ENCODE measurements around the gene SPEG. TPM values are rescaled to one million over a fixed set of nuclear protein-coding genes. Genes with fewer than 3 reads are reported as not detected.

The SPEG gene
- polyA plus RNA-seq, 3 donors = not detected

- Mint-ChIP-seq H3K27me3 (ENCODE audit: low read depth in 3 of 3) (peaks cover 7 to 11% (median 9%) of the 10 kb centered on the region in 3 donors), H3K4me1 (peaks cover 8% of the 10 kb centered on the region), H3K9me3 (no peaks in the 10 kb centered on the region), H3K4me3 (no peak overlapping the region), H3K27ac (peak overlapping the region in 1 of 7 donors; percentile 81), H3K36me3 (no peaks in the 10 kb centered on the region)
- H3K4me1 ChIP-seq (ENCODE audit: control insufficient read depth in 1 of 2, insufficient read depth in 2 of 2, low read length in 2 of 2) = peaks cover 0 to 6% of the 10 kb centered on the region in 2 donors
- TF ChIP-seq, protein P1, sequence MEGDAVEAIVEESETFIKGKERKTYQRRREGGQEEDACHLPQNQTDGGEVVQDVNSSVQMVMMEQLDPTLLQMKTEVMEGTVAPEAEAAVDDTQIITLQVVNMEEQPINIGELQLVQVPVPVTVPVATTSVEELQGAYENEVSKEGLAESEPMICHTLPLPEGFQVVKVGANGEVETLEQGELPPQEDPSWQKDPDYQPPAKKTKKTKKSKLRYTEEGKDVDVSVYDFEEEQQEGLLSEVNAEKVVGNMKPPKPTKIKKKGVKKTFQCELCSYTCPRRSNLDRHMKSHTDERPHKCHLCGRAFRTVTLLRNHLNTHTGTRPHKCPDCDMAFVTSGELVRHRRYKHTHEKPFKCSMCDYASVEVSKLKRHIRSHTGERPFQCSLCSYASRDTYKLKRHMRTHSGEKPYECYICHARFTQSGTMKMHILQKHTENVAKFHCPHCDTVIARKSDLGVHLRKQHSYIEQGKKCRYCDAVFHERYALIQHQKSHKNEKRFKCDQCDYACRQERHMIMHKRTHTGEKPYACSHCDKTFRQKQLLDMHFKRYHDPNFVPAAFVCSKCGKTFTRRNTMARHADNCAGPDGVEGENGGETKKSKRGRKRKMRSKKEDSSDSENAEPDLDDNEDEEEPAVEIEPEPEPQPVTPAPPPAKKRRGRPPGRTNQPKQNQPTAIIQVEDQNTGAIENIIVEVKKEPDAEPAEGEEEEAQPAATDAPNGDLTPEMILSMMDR (IDR thresholded peaks at IDR 0.05) = no peak
- H3K36me3 ChIP-seq (replicated peaks in 1 of 2; ENCODE audit: control insufficient read depth in 1 of 2, insufficient read depth in 2 of 2, low read length in 2 of 2) = no peaks in the 10 kb centered on the region
- no peak overlapping the region for H3K4me3 ChIP-seq (replicated peaks in 1 of 3; ENCODE audit: low read depth in 2 of 3, low read length in 3 of 3)
- no peaks in the 10 kb centered on the region for H3K79me2 ChIP-seq (ENCODE audit: insufficient read depth, low read length)
- H4K20me1 ChIP-seq (ENCODE audit: insufficient read depth, low read length) = no peaks in the 10 kb centered on the region
- H3K4me2 ChIP-seq (replicated peaks; ENCODE audit: extremely low read depth, low read length, poor library complexity, severe bottlenecking) = no peak overlapping the region
- 67% methylated on average over 3 of the region's 5 CpGs for WGBS (ENCODE audit: insufficient coverage)
- no peak for DNase-seq
- H3K27ac ChIP-seq (ENCODE audit: low read depth in 1 of 2, low read length in 2 of 2) = no peak overlapping the region
- no peak overlapping the region for H3K9ac ChIP-seq (ENCODE audit: insufficient read depth, low read length, poor library complexity, severe bottlenecking)
- H3K27me3 ChIP-seq (ENCODE audit: control insufficient read depth in 2 of 2, insufficient read depth in 2 of 2, low read length in 2 of 2) = peaks cover 0 to 4% of the 10 kb centered on the region in 2 donors
- no peaks in the 10 kb centered on the region for H3K9me3 ChIP-seq (replicated peaks in 1 of 2; ENCODE audit: control insufficient read depth in 1 of 2, insufficient read depth in 1 of 2, low read length in 2 of 2)
- intact Hi-C loops (cut with micrococcal nuclease) = loop anchor here in 1 of 2 donors (5.0 kb wide), 1 partner anchor 74 kb away; no protein-coding TSS in a partner anchor
- H2AFZ ChIP-seq (ENCODE audit: insufficient read depth, low read depth, low read length, poor library complexity, severe bottlenecking) = no peak overlapping the region
Observed at GRCh38 chr2:219457784-219458369, 23.2 kb downstream of the SPEG start.

DNA sequence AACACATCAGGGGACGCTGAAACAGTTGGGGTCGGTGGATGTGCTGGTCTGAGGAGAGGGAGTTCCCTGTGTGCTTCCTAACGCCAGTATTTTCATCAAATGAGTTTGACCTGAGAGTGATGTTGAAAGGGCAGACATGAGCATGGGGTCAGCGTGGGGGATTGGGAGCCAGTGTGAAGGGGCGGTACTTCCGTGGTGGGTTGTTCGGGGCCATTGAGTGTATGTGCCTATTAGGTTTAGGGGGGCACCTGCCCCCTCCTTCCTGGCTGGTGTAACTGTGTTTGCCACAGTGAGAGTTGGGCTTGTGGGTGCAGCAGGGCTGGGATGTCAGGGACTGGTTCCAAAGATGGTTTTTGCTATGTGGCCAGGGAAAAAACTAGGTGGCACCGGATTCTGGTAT, 24.4 kb downstream of the SPEG start:
- Histone ChIP-seq H3K27me3 (ENCODE audit: control insufficient read depth in 2 of 2, insufficient read depth in 2 of 2, low read length in 2 of 2) (no peaks in the 10 kb centered on the region), H3K4me2 (replicated peaks; ENCODE audit: extremely low read depth, low read length, poor library complexity, severe bottlenecking) (no peak overlapping the region), H3K4me3 (replicated peaks in 1 of 3; ENCODE audit: low read depth in 2 of 3, low read length in 3 of 3) (no peak overlapping the region), H3K9ac (ENCODE audit: insufficient read depth, low read length, poor library complexity, severe bottlenecking) (no peak overlapping the region), H2AFZ (ENCODE audit: insufficient read depth, low read depth, low read length, poor library complexity, severe bottlenecking) (no peak overlapping the region), H3K9me3 (replicated peaks in 1 of 2; ENCODE audit: control insufficient read depth in 1 of 2, insufficient read depth in 1 of 2, low read length in 2 of 2) (no peaks in the 10 kb centered on the region), H3K79me2 (ENCODE audit: insufficient read depth, low read length) (no peaks in the 10 kb centered on the region), H3K27ac (ENCODE audit: low read depth in 1 of 2, low read length in 2 of 2) (no peak overlapping the region), H4K20me1 (ENCODE audit: insufficient read depth, low read length) (no peaks in the 10 kb centered on the region), H3K36me3 (replicated peaks in 1 of 2; ENCODE audit: control insufficient read depth in 1 of 2, insufficient read depth in 2 of 2, low read length in 2 of 2) (no peaks in the 10 kb centered on the region), H3K4me1 (ENCODE audit: control insufficient read depth in 1 of 2, insufficient read depth in 2 of 2, low read length in 2 of 2) (peaks cover 0 to 6% of the 10 kb centered on the region in 2 donors)
- no peaks in the 10 kb centered on the region for H3K36me3 Mint-ChIP-seq
- TF ChIP-seq, protein P1 (IDR thresholded peaks at IDR 0.05) = no peak
- no peak for DNase-seq
- H3K4me3 Mint-ChIP-seq = no peak overlapping the region
- intact Hi-C loops (cut with micrococcal nuclease) = loop anchor here in 1 of 2 donors (5.0 kb wide), 1 partner anchor 73 kb away; no protein-coding TSS in a partner anchor
- H3K27me3 Mint-ChIP-seq (ENCODE audit: low read depth in 3 of 3) = peaks cover 2 to 8% (median 4%) of the 10 kb centered on the region in 3 donors
- H3K4me1 Mint-ChIP-seq = peaks cover 8% of the 10 kb centered on the region
- WGBS (ENCODE audit: insufficient coverage) = 96% methylated on average over 8 of the region's 8 CpGs
- H3K9me3 Mint-ChIP-seq = no peaks in the 10 kb centered on the region
- H3K27ac Mint-ChIP-seq = no peak overlapping the region
